Suppressor macrophage (primary cell): Measurements from ENCODE around the gene MAGEA2.
"Not testable (repeated sequence)": the region's sequence is repeated elsewhere in the genome, so short reads cannot be mapped to it uniquely, and the experiment has no call there.

Source experiments
- DNase-seq, 4 experiments: peaks; one replicate each; pipeline ENCODE4 v3.0.0-alpha.2; 2020 to 2022
- total RNA-seq, 17 experiments: gene quantifications; one replicate each; lab custom pipeline; 2026; ENCODE audit warnings: mixed read lengths in 6 of 17, inconsistent platforms in 3 of 17; lab: John Stamatoyannopoulos, UW

MAGEA2 gene
- total RNA-seq: 0 reads per million in 17 experiments

DNA sequence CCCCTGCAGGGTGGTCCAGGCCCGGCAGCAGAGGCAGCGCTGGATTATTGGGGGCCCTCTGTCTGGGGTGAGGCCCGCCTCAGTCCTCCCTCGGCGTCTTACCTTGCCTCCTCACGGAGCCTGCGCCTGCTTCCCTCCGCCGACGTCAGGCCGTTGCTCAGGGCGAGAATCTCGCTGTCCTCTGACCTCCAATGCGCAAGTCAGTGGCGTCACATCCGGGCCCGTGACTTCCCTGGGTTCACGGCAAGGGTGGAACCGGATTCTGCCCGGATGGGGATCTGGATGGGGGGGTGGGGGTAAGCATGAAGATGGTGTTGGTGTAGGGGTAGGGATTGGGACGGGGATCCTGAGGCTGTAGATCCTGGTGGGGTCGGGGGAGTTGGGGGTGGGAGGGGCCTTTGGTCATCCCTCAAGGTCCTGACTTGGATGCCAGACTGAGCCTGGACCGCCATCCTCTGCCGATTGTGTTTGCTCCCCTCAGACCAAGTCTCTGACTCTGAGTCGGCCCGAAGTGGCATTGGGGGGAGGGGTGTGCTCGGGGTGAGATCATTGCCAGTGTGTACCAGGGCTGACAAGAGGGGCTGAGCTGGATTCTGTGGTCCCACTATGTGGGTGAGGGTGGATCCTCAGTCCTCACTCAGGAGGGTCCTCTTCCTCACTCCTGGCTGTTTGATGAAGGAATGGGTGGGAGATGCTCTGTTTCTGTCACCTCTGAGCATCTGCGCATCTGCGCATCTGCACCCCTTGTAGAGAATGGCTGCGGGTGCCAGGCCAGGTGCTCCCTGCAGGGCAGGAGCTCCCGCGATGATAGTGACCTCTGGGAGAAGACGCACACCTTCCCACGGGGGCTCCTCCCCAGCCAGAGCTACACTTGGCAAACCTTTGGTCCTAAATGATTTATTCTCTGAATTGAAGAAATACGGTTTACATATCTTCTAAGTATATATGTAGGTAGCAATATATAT, at the start of gene MAGEA2:
Gene MAGEA2, minus strand, starts transcription at position 157 of the 965 bp plus-strand sequence. CDS start 2,479 bp downstream, outside the sequence.
- DNase-seq: not testable (repeated sequence)

GRCh38 chrX:152798945-152799344, 45.3 kb upstream of the MAGEA2 start:
- no peak for DNase-seq

GRCh38 chrX:152787062-152787461, 33.4 kb upstream of the MAGEA2 start:
- not testable (repeated sequence) for DNase-seq

DNA sequence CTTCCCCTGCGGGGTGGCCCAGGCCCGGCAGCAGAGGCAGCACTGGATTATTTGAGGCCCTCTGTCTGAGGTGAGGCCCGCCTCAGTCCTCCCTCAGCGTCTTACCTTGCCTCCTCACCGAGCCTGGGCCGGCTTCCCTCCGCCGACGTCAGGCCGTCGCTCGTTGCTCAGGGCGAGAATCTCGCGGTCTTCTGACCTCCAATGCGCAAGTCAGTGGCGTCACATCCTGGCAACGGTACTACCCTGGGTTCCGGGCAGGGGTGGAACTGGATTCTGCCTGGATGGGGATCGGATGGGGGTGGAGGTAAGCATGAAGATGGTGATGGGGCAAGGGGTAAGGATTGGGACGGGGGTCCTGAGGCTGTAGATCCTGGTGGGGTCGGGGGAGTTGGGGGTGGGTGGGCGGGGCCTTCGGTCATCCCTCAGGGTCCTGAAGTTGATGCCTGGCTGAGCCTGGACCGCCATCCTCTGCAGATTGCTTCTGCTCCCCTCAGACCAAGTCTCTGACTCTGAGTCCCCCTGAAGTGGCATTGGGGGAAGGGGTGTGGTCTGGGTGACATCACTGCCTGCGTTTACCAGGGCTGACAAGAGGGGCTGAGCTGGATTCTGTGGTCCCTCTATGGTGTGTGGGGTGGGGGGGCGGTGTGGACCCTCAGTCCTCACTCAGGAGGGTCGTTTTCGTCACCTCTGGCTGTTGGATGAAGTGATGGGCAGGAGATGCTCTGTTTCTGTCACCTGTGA, 16.1 kb upstream of the MAGEA2 start, which contains the start of gene MAGEA6:
Gene MAGEA6, minus strand, starts transcription at position 141 of the 741 bp plus-strand sequence. CDS start 2,039 bp downstream, outside the sequence.
- not testable (repeated sequence) for DNase-seq

DNA sequence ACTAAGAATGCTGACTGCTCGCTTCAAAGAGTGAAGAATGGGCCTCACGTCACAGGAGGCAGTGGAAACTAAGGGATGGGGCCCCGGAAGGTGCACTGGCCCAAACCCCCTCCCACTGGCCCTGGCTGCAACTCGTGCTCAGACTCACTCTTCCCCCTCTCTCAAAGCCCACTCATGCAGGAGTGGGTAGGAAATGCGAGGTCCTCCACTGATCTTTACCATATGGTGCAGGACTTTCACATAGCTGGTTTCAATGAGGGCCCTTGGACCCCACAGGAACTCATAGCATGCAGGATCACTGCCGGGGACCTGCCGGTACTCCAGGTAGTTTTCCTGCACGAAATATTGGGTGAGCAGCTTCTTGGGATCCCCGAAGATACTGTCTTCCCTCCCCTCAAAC, 12.9 kb upstream of the MAGEA2 start:
- DNase-seq: not testable (repeated sequence)

DNA sequence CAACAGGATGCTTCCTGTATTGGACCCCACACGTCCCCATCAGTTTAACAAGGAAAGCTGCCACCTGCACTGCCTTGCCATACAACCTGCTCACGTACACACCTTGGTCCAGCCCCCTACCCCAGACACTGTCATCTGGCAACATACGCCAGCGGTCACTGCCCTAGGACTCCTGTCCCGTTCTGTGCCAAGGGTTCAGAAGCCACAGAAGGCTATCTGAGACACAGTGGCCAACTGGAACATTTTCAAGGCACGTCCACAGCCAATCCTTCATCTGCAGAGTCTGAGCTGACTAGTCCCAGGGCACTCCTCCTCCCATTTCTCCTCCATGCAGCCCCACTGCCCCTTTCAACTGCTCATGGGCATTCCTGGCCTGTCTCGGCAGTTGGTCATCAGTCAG, 7.9 kb upstream of the MAGEA2 start:
- not testable (repeated sequence) for DNase-seq

DNA sequence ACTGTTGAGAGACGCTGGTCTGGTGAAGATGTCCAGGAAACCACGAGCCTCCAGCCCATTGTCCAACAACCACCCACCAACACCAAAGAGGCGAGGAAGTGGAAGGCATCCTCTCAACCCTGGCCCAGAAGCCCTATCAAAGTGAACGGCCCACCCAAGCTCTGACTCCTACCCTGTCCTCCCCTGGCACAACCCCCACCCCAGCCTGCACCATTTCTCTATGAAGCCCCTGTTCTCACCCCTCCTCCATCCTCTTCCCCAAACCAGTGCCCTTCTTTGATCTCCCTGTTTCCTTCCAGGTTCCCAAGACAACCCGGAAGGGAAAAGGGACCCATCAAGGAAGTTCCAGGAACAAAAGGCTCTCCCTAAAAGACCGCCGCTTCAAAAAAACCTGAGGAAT, 5.9 kb upstream of the MAGEA2 start:
- DNase-seq: not testable (repeated sequence)

DNA sequence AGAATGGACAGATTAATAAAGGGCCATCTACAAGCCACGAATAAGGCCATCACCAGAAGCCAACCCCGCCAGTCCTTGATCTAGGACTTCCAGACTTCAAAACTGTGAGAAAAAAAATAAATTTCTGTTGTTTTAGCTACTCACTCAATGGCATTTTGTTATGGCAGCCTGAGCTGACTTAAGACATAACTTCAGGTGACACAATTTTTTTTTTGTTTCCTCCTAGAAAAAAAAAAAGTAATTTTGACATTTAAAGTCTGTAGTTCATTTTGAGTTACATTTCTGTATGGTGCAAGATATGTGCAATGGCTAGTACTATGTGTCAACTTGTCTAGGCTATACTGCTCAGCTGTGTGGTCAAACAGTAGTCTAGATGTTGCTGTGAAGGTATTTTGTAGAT, 5.3 kb upstream of the MAGEA2 start, which contains the start of gene CSAG3:
Gene CSAG3, plus strand, starts transcription at position 301 of the 400 bp plus-strand sequence.
- not testable (repeated sequence) for DNase-seq

DNA sequence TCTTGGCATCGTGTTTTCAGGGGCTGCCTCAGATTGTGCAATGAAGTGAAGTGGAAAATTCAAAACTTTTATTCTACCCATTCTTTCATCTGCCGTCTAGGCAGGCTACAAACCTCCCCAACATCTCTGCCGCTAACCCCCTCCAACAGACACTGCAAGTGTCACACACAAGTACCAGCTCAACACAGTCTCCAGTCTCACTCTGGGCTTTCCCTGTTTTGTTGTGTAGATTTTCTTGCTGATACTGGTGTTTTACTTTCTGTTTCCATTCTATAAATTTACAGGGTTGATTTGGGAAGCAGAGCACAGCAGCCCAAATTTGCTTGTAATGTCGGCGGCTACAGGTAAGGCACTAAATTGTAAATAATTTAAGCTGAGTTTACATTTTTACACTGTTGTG, 1.2 kb upstream of the MAGEA2 start:
- not testable (repeated sequence) for DNase-seq

- DNase-seq: no peak
Measured at GRCh38 chrX:152738560-152738959, 15.1 kb downstream of the MAGEA2 start.

GRCh38 chrX:152736528-152736927, 17.1 kb downstream of the MAGEA2 start:
- not testable (repeated sequence) for DNase-seq

GRCh38 chrX:152735860-152736511, 17.7 kb downstream of the MAGEA2 start:
- no peak for DNase-seq

GRCh38 chrX:152735101-152735500, 18.5 kb downstream of the MAGEA2 start:
- DNase-seq: no peak

- DNase-seq: not testable (repeated sequence)
Measured at GRCh38 chrX:152734143-152734858, 19.3 kb downstream of the MAGEA2 start.

DNA sequence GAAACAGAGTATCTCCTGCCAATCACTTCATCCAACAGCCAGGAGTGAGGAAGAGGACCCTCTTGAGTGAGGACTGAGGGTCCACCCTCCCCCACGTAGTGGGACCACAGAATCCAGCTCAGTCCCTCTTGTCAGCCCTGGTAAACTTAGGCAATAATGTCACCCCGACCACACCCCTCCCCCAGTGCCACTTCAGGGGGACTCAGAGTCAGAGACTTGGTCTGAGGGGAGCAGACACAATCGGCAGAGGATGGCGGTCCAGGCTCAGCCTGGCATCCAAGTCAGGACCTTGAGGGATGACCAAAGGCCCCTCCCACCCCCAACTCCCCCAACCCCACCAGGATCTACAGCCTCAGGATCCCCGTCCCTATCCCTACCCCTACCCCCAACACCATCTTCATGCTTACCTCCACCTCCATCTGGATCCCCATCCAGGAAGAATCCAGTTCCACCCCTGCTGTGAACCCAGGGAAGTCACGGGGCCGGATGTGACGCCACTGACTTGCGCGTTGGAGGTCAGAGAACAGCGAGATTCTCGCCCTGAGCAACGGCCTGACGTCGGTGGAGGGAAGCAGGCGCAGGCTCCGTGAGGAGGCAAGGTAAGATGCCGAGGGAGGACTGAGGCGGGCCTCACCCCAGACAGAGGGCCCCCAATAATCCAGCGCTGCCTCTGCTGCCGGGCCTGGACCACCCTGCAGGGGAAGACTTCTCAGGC, 20.2 kb downstream of the MAGEA2 start, which contains the start of the genes CSAG1 and MAGEA12:
Gene CSAG1, minus strand, starts transcription at position 461 of the 715 bp plus-strand sequence. CDS start 1,261 bp downstream, outside the sequence.
Gene MAGEA12, plus strand, starts transcription at position 497 of the 715 bp plus-strand sequence. CDS start 2,405 bp downstream, outside the sequence.
- no peak for DNase-seq

GRCh38 chrX:152725409-152725808, 28.2 kb downstream of the MAGEA2 start:
- DNase-seq: no peak

GRCh38 chrX:152713815-152714787, 39.5 kb downstream of the MAGEA2 start, which contains the start of gene MAGEA2B:
TSS of gene MAGEA2B (plus strand) at chrX:152714628. CDS start at chrX:152717107, 2,479 bp downstream.
- DNase-seq: not testable (repeated sequence)

GRCh38 chrX:152713195-152713594, 40.4 kb downstream of the MAGEA2 start:
- not testable (repeated sequence) for DNase-seq

- DNase-seq: not testable (repeated sequence)
Measured at GRCh38 chrX:152709173-152709572, 44.5 kb downstream of the MAGEA2 start, which contains the start of gene CSAG2. TSS of gene CSAG2 (minus strand) at chrX:152709273. CDS start at chrX:152709112, 161 bp downstream.
